ENCODE data around the gene TRIM64. TPM values are rescaled to one million over a fixed set of nuclear protein-coding genes. Genes with fewer than 3 reads are reported as not detected.
"Not testable (repeated sequence)": the region's sequence is repeated elsewhere in the genome, so short reads cannot be mapped to it uniquely, and the experiment has no call there.

Gene TRIM64
- not detected for total RNA-seq
- not detected for polyA plus RNA-seq

GRCh38 chr11:89965737-89966136 lies at the start of gene TRIM64:
TSS of gene TRIM64 (plus strand) at chr11:89966037. CDS start at chr11:89968504, 2,467 bp downstream.
- H3K9me3 Mint-ChIP-seq; H3K9me3 ChIP-seq (ENCODE audit: control insufficient read depth in 2 of 2, low read length in 2 of 2); H3K36me3 Mint-ChIP-seq; H3K4me3 ChIP-seq (ENCODE audit: low read depth, low read length); H3K4me1 ChIP-seq (ENCODE audit: control insufficient read depth, insufficient read depth, low read length, poor library complexity, severe bottlenecking); H3K4me1 Mint-ChIP-seq; H3K27me3 ChIP-seq (ENCODE audit: control insufficient read depth, insufficient read depth, low read length); DNase-seq; H3K4me3 Mint-ChIP-seq; H3K27me3 Mint-ChIP-seq; H3K27ac Mint-ChIP-seq; H3K36me3 ChIP-seq (ENCODE audit: control insufficient read depth, insufficient read depth, low read length); H3K27ac ChIP-seq (ENCODE audit: insufficient read depth, low read length, poor library complexity, severe bottlenecking); ATAC-seq (ENCODE audit: low read depth in 2 of 2): not testable (repeated sequence)

- Mint-ChIP-seq H3K9me3 (no peaks in the 10 kb centered on the region), H3K36me3 (no peaks in the 10 kb centered on the region), H3K4me3 (no peak within 1 kb of the TSS), H3K27ac (no peak within 1 kb of the TSS), H3K4me1 (no peaks in the 10 kb centered on the region), H3K27me3 (no peaks in the 10 kb centered on the region)
- ATAC-seq (ENCODE audit: low read depth in 2 of 2) (no peak), DNase-seq (no peak)
- Histone ChIP-seq H3K27me3 (ENCODE audit: control insufficient read depth, insufficient read depth, low read length) (no peaks in the 10 kb centered on the region), H3K4me3 (ENCODE audit: low read depth, low read length) (no peak within 1 kb of the TSS), H3K9me3 (ENCODE audit: control insufficient read depth in 2 of 2, low read length in 2 of 2) (no peaks in the 10 kb centered on the region), H3K36me3 (ENCODE audit: control insufficient read depth, insufficient read depth, low read length) (no peaks in the 10 kb centered on the region), H3K4me1 (ENCODE audit: control insufficient read depth, insufficient read depth, low read length, poor library complexity, severe bottlenecking) (no peaks in the 10 kb centered on the region), H3K27ac (ENCODE audit: insufficient read depth, low read length, poor library complexity, severe bottlenecking) (no peak within 1 kb of the TSS)
These were observed 43.6 kb upstream of the TRIM64 start, which contains the start of gene TRIM49D1 for GRCh38 chr11:89922195-89922660. TSS of gene TRIM49D1 (minus strand) at chr11:89922245. CDS start at chr11:89917710, 4,535 bp downstream.

- not testable (repeated sequence) for H3K4me1 Mint-ChIP-seq; H3K36me3 Mint-ChIP-seq; H3K27me3 Mint-ChIP-seq; H3K4me1 ChIP-seq (ENCODE audit: control insufficient read depth, insufficient read depth, low read length, poor library complexity, severe bottlenecking); H3K4me3 Mint-ChIP-seq; H3K27ac Mint-ChIP-seq; H3K4me3 ChIP-seq (ENCODE audit: low read depth, low read length); H3K36me3 ChIP-seq (ENCODE audit: control insufficient read depth, insufficient read depth, low read length); DNase-seq; H3K27me3 ChIP-seq (ENCODE audit: control insufficient read depth, insufficient read depth, low read length); ATAC-seq (ENCODE audit: low read depth in 2 of 2); H3K9me3 Mint-ChIP-seq; H3K9me3 ChIP-seq (ENCODE audit: control insufficient read depth in 2 of 2, low read length in 2 of 2); H3K27ac ChIP-seq (ENCODE audit: insufficient read depth, low read length, poor library complexity, severe bottlenecking)
These were observed 42.1 kb upstream of the TRIM64 start, which contains the start of gene TRIM49D2 for GRCh38 chr11:89923764-89924163. TSS of gene TRIM49D2 (plus strand) at chr11:89924064. CDS start at chr11:89926762, 2,698 bp downstream.

- H3K27ac Mint-ChIP-seq; H3K4me1 ChIP-seq (ENCODE audit: control insufficient read depth, insufficient read depth, low read length, poor library complexity, severe bottlenecking); ATAC-seq (ENCODE audit: low read depth in 2 of 2): not testable (repeated sequence)
These were observed 5.0 kb upstream of the TRIM64 start for GRCh38 chr11:89960833-89961232.

More at GRCh38 chr11:89960833-89961232, 5.0 kb upstream of the TRIM64 start:
- not testable (repeated sequence) for H3K4me1 Mint-ChIP-seq; H3K9me3 Mint-ChIP-seq; H3K27me3 Mint-ChIP-seq; DNase-seq; H3K9me3 ChIP-seq (ENCODE audit: control insufficient read depth in 2 of 2, low read length in 2 of 2); H3K27ac ChIP-seq (ENCODE audit: insufficient read depth, low read length, poor library complexity, severe bottlenecking); H3K36me3 Mint-ChIP-seq; H3K36me3 ChIP-seq (ENCODE audit: control insufficient read depth, insufficient read depth, low read length); H3K4me3 Mint-ChIP-seq; H3K27me3 ChIP-seq (ENCODE audit: control insufficient read depth, insufficient read depth, low read length); H3K4me3 ChIP-seq (ENCODE audit: low read depth, low read length)

Other genes with a start within 250 kb of the TRIM64 start
- gene TRIM49, start 157.5 kb upstream of the TRIM64 start, total RNA-seq, result not detected
- gene TRIM49, start 157.5 kb upstream of the TRIM64 start, polyA plus RNA-seq, result not detected
- not detected for gene TRIM64B, start 87.5 kb upstream of the TRIM64 start, total RNA-seq
- not detected for gene TRIM64B, start 87.5 kb upstream of the TRIM64 start, polyA plus RNA-seq
- not detected for gene TRIM49D1, start 43.8 kb upstream of the TRIM64 start, total RNA-seq
- not detected for gene TRIM49D1, start 43.8 kb upstream of the TRIM64 start, polyA plus RNA-seq
- gene TRIM49D2, start 42.0 kb upstream of the TRIM64 start, total RNA-seq, result not detected
- gene TRIM49D2, start 42.0 kb upstream of the TRIM64 start, polyA plus RNA-seq, result not detected
- not detected for gene TRIM49C, start 65.1 kb downstream of the TRIM64 start, total RNA-seq
- not detected for gene TRIM49C, start 65.1 kb downstream of the TRIM64 start, polyA plus RNA-seq
- gene UBTFL1, start 119.9 kb downstream of the TRIM64 start, total RNA-seq, result not detected
- gene UBTFL1, start 119.9 kb downstream of the TRIM64 start, polyA plus RNA-seq, result not detected
- gene NAALAD2, start 168.6 kb downstream of the TRIM64 start, total RNA-seq, result not detected
- gene NAALAD2, start 168.6 kb downstream of the TRIM64 start, polyA plus RNA-seq, result under 1 TPM in 2 of 4 donors, not detected in 2; 0.06 to 0.08 TPM

Measured in CD4-positive, CD25-positive, alpha-beta regulatory T cell (primary cell).